NCI-H345 (cell line): Measurements from ENCODE around the gene LIMK1.

ENCODE experiments used
- DNase-seq: peaks from one replicate; lab custom pipeline; 2025; lab: John Stamatoyannopoulos, UW

Gene LIMK1

DNA sequence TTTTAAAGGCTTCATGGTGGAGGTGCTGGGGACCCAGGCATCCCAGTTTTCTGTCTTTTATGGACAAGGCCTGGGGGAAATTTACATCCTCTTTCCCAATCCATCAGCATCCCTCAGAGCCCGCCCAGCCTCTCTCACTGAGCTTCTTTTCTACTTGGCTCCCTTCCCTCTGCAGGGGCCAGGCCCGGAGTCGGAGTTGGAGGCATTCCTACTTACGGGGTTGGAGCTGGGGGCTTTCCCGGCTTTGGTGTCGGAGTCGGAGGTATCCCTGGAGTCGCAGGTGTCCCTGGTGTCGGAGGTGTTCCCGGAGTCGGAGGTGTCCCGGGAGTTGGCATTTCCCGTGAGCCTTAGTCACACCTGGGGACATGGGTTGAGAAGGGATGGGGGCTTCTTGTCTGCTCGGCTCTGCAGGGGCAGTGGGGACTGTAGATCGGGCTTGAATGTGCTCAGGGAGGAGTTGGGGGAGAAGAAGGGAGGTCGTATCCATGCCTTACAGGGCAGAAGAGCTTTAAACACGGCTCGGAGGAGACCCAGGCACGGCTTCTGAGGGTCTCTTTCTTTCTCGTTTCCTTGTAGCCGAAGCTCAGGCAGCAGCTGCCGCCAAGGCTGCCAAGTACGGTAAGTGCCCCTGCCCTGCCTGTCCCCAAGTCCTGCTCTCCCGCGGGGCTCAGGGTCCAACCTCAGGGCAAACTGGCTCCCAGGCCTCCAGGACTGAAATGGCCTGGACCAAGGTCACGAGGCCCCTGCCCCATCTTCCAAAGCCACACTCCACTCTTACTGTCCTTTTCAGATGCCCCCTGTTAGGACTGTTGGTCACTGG is 27.3 kb upstream of the LIMK1 start:
- DNase-seq = no peak

DNA sequence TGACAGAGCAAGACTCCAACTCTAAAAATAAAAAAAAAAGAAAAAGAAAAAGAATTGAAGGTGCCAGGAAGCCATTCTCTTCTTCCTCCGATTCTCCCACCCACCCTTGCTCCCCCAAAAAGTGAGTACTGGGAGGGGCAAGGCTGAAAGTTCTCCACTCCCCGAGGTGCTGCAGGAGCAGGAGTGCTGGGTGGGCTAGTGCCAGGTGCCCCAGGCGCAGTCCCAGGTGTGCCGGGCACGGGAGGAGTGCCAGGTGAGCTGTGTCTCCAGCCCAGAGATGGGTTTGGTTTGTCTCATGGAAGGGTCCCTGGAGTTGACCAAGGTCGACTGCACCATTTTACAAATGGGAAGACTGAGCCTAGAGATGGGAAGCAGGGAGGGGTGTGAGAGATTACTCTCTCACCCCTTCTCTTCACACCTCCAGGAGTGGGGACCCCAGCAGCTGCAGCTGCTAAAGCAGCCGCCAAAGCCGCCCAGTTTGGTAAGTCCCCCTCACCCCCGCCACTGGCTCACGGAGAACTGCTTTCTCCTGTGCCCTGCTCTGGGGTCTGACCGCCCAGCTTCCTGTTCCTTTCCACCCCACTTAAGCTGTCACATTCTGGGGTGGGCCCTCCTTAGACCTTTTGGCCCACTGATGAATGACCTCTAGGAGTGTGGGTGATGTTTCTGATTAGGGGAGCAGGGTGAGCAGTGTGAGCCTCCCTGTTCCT is 26.2 kb upstream of the LIMK1 start:
- DNase-seq = no peak

DNA sequence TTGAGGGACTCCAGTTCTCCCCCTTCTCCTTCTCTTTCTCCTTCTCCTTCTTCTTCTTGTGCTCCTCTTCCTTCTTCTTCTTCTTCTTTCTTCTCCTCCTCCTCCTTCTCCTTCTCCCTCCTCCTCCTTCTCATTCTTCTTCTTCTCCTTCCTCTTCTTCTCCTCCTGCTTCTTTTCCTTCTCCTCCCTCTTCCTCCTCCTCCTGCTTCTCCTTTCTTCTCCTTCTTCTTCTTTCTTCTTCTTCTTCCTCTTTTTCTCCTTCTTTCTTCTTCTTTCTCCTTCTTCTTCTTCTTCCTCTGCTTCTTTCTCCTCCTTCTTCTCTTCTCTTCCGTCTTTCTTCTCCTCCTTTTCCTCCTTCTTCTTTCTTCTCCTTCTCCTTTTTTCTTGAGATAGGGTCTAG is 25.6 kb upstream of the LIMK1 start:
- no peak for DNase-seq

DNA sequence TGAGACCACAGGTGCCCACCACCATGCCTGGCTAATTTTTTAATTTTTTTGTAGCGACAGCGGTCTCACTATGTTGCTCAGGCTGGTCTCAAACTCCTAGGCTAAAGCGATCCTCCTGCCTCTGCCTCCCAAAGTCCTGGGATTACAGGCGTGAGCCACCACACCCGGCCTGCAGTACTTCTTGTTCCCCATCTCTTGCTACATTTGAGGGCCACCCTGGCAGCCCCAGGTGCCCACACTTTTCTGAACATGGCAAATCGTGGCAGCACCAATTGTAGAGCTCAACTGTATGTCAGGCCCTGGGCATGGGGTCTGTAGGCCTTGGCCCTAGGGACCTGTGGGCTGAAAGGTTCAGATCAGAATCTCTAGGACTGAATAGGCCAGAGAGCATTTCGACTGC is 25.1 kb upstream of the LIMK1 start:
- DNase-seq = no peak

DNA sequence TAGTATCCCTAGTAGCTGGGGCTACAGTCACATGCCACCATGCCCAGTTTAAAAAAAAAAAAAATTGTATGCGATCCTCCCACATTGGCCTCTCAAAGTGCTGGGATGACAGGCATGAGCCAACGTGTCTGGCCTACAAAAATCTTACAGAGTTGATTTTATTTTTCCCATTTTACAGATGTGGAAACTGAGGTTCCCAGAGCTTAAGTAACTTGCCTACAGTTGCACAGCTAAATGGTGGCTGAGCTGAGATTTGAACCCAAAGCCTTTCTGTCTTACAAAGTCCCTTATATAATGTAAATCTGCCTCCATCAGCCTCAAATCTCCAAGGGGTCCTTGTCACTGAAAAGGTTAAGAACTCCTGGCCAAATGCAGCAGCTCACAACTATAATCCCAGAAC is 24.6 kb upstream of the LIMK1 start:
- no peak for DNase-seq

DNA sequence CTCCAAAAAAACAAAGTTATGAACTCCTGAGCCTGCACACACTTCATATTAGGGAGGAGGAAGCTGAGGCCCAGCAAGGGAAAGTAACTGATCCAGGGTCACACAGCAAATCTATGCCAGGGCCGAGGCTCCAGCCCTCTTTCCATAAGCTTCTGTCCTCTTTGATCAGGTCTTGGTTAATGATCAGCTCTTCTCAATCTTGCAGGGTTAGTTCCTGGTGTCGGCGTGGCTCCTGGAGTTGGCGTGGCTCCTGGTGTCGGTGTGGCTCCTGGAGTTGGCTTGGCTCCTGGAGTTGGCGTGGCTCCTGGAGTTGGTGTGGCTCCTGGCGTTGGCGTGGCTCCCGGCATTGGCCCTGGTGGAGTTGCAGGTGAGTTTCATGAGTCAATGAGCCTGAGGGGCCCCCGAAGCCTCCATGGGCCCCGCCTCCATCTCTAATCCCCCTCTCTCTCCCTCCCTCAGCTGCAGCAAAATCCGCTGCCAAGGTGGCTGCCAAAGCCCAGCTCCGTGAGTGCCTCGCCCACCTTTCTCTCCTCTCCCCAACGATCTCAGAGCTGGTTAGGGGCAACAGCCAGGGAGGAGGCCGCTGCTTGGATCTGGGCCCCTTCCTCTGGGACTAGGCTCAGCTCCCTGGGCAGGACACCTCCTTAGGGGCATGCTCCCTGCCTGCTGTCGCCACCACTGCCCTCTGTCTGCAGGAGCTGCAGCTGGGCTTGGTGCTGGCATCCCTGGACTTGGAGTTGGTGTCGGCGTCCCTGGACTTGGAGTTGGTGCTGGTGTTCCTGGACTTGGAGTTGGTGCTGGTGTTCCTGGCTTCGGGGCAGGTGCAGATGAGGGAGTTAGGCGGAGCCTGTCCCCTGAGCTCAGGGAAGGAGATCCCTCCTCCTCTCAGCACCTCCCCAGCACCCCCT is 23.7 kb upstream of the LIMK1 start:
- DNase-seq = no peak

DNA sequence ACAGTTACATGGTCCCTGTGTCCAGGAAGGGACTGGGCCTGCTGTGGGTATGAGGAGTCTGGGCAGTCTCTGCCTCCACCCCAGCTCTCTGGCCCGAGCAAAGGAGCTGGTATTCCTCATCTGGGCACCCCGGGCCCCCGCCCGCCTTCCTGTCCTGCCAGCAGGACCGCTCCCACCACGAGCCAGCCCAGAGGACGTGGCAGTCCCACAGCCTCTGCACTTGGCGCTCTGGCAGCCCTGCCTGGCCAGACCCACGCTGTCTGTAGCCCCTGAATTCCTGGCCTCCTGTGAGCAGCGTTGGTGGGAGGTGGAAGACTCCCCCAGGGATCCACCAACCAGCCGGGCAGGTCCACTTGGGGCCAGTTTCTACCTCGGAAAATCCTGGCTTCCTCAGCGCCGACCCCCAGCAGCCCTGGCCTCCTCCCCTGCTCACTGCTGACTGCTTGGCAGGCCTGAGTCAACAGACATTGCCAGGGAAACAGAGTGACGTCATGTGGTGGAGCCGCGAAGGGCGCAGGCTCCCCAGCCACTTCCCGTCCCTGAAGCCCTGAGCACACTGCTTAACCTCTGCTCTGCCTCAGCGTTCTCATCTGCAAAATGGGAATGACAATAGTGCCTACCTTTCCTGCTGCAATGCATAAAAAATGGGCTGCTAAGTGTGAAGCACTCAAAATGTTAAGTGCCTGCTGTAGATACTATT is 21.6 kb upstream of the LIMK1 start:
- DNase-seq = no peak

DNA sequence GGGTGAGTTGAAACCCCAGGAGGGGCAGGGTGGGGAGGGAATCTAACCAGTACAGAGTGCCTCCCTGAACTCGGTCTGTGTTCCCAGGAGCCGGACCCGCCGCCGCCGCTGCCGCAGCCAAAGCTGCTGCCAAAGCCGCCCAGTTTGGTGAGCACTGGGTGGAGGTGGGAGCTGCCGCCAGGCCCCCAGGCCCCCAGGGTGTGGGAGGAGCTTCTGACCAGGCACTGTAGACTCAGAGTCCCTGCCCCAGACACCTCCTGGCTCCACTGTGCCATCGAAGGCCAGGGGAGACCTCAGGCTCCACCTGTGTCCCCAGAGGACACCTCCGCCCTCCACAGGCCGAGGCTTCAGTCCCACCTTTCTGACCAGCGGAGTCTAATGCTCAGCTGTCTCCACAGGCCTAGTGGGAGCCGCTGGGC is 20.4 kb upstream of the LIMK1 start:
- DNase-seq = no peak

DNA sequence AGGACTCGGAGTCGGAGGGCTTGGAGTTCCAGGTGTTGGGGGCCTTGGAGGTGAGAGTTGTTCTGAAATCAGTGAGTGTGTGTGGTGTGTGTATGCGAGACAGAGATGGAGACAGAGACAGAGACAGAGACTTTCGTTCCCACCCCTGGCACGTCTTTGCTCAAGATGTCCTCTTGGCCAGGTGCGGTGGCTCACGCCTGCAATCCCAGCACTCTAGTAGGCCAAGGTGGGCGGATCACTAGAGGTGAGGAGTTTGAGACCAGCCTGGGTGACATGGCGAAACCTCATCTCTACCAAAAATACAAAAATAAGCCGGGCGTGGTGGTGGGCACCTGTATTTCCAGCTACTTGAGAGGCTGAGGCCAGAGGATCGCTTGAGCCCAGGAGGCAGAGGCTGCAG is 20.0 kb upstream of the LIMK1 start:
- no peak for DNase-seq

DNA sequence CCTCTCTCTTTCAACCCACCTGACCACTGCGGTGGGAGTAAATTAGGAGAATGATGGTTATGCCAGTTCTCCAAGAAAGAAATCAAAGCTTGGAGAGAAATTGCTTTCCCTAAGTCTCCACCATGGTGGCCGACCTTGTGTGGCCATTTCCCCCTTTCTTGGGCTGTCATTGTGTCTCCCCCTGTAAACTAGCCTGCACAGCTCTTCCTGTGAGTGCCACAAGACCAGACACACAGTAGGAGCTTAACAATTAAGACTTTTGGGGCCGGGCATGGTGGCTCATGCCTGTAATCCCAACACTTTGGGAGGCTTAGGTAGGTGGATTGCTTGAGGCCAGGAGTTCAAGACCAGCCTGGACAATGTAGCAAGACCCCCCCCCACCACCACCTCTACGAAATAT is 18.9 kb upstream of the LIMK1 start:
- DNase-seq = no peak

DNA sequence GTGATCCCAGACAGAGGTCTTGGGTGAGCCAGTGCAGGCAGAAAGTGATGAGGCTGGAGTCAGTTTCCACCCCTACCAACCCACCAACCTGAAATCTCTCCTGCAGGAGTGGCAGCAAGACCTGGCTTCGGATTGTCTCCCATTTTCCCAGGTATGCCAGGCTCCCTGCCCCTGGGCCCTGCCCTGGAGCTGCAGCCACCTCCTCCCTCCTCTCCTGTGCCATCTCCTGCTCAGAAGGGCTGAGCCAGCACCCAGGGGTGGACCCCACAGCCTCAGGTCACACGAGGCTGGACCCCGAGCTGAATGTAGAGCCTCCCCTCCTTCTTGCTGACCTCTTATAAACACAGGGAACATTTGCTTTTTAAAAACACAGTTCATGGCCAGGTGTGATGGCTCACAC is 17.0 kb upstream of the LIMK1 start:
- DNase-seq = no peak

DNA sequence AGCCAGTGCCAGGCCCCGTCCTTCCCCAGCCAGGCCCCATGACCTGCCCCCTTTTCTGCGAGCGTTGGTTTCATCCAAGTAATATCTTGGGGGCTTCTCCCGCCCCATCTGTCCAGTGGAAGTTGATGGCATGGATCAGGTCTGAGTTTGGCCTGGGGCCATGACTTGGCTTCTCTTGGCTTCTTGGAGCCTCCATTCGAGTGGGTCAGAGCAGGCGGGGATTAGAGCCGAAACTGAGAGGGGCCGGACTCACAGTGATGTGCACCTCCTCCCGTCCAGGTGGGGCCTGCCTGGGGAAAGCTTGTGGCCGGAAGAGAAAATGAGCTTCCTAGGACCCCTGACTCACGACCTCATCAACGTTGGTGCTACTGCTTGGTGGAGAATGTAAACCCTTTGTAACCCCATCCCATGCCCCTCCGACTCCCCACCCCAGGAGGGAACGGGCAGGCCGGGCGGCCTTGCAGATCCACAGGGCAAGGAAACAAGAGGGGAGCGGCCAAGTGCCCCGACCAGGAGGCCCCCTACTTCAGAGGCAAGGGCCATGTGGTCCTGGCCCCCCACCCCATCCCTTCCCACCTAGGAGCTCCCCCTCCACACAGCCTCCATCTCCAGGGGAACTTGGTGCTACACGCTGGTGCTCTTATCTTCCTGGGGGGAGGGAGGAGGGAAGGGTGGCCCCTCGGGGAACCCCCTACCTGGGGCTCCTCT is 15.1 kb upstream of the LIMK1 start:
- DNase-seq = no peak

DNA sequence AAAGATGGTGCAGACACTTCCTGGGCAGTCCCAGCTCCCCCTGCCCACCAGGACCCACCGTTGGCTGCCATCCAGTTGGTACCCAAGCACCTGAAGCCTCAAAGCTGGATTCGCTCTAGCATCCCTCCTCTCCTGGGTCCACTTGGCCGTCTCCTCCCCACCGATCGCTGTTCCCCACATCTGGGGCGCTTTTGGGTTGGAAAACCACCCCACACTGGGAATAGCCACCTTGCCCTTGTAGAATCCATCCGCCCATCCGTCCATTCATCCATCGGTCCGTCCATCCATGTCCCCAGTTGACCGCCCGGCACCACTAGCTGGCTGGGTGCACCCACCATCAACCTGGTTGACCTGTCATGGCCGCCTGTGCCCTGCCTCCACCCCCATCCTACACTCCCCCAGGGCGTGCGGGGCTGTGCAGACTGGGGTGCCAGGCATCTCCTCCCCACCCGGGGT is 14.5 kb upstream of the LIMK1 start:
- DNase-seq = no peak

DNA sequence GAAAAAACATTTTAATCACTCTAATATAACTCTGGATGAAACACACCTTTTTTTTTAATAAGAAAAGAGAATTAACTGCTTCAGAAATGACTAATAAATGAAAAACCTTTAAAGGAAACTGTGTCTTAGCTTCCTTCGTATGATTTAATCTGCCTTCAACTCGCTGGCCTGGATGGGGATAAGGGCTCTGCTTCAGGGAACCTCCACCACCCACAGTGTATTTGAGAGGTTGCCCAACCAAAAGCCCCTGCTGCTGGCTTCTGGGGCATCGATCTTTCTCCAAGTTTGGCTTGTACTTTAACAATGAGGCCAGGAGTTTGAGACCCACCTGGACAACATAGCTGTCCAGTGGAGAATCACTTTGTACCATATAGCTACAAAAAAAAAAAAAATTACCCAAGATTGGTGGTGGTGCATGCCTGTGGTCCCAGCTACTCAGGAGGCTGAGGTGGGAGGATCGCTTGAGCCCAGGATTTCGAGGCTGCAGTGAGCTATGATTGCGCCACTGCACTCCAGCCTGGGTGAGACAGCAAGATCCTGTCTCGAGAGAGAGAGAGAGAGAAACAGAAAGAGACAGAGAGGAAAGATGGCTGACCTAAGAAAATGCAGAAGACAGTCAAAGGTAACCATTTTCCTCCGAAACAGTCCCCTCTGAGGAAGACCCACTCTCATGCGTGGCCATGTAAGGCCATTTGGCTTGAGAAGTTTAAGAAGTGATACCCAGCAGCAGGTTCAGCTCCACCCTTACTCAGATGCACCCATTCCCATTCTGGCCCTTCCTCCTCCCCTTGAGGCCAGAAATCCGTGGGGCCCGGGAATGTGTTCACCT is 13.6 kb upstream of the LIMK1 start:
- no peak for DNase-seq

DNA sequence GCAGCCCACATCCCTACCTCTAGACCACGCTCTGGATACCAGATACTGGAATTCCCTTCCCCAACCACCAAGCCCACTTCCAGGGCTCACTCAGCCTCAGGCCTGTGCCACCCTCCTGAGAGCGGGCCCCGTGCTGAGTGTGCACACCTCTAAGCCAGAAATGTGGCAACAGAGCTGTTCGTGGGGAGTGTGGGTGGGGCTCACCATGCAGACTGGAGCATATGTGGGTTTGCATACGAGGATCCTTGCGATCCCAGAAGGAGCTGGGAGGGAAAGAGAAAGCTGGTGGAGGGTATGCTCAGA is 13.0 kb upstream of the LIMK1 start:
- DNase-seq = no peak

DNA sequence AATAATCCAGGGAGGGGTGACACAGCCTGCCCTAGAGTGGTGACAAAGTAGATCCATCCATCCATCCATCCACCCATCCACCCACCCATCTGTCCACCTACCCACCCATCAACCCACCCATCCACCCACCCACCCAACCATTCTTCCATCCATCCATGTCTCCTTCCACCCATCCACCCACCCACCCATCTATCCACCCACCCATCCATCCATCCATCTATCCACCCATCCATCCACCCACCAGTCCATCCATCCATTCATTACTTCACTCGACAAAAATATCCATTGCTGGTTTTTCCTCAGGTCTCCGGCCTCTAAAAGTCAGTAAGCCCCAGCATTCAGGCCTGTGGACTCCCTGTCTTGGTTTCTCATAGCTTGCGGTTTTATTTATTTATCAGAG is 12.5 kb upstream of the LIMK1 start:
- no peak for DNase-seq

DNA sequence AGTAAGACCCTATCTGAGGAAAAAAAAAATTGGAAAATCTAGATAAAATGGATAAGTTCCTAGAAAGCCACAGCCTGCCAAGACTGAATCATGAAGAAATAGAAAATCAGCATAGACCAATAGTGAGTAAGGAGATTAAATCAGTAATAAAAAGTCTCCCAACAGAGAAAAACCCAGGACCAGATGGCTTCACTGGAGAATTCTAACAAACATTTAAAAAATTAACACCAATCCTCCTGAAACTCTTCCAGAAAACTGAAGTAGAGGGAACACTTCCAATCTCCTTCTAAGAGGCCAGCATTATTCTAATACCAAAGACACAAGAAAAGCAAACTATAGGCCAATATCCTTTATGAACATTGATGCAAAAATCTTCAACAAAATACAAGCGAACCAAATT is 8.8 kb upstream of the LIMK1 start:
- DNase-seq = no peak

DNA sequence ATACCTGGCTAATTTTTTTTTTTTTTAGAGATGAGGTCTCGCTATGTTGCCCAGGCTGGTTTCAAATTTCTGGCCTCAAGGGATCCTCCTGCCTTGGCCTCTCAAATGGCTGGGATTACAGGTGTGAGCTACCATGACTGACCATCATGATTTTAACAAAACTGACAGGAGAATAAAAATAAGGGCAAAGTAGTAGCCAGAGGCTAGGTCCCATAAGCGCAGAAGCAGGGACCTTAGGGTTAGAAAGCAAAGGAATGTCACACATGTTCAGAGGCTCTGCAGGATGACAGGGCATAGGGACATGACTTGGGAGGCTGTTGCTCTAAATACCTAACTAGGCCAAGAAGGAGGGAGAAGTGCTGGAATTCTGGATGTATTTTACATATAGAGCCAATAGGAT is 5.1 kb upstream of the LIMK1 start:
- DNase-seq = no peak

DNA sequence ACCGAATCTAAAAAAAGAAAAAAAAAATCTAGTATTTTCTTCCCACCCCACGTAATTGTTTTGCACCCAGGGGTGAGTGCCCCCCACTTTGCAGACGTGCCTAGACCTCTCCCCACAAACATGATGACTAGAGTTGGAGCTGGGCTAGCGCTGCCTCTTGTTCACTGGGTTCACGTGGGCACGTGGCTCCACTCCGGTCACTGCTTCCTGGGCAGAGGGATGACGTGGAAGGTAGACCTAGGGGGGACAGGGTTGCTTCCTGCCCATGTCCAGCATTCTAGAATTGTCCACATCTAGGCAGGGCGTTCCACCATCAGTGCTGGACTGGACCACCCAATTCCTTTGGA is 861 bp upstream of the LIMK1 start:
- no peak for DNase-seq

DNA sequence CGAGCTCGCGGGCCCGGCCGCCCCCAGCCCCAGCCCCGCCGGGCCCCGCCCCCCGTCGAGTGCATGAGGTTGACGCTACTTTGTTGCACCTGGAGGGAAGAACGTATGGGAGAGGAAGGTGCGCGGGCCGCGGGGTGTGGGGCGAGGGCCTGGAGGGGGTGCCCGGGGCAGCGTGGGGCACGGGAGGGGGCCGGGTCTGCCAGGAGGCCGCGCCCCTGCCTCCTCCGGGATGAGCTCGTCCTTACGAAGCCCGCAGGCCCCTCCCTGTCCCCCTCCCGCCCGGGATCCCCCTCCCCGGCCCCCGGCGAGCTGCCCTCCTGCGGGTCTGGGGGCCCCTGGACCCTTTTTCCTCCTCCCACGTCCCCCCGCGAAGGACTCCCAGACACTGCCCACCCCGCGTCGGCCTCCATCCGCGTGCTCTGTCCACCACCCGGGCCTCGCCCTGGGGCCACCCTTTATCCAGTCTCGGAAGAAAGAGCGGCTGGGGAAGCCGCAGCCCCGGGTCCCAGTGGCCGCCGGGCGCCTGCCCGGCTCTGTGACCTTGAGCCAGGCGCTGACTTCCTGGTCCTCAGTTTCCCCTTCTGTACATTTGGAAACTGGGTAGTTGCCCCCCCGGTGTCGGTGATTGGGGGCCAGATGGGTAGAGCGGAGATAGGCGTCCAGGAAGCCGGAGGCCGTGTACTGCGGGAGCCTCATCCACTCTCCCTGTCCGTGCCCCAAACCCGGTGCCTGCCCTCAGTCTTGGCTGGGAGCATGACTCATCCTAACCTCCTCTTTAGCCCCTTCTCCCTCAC is 521 bp downstream of the LIMK1 start:
- peak; percentile 57 for DNase-seq
